HG03039 (cell line): ENCODE data around the gene TSPAN11.
"Not testable (repeated sequence)": the region's sequence is repeated elsewhere in the genome, so short reads cannot be mapped to it uniquely, and the experiment has no call there.

Experiments
- ATAC-seq: cut with Tn5 transposase; IDR thresholded peaks from one replicate; pipeline ENCODE4 v1.9.1; 2021; ENCODE audit warnings: mild to moderate bottlenecking, moderate library complexity; ENCODE audit not compliant: unreplicated experiment

The TSPAN11 gene

GRCh38 chr12:31017535-31017934 is 91.0 kb downstream of the TSPAN11 start:
- no peak for ATAC-seq

GRCh38 chr12:31018106-31018789 is 91.7 kb downstream of the TSPAN11 start:
- ATAC-seq, result no peak

GRCh38 chr12:31018790-31019505 is 92.4 kb downstream of the TSPAN11 start:
- ATAC-seq, result no peak

GRCh38 chr12:31019561-31019960 is 93.0 kb downstream of the TSPAN11 start:
- no peak for ATAC-seq

GRCh38 chr12:31019976-31020375 is 93.4 kb downstream of the TSPAN11 start:
- ATAC-seq, result no peak

GRCh38 chr12:31020385-31021166 is 94.0 kb downstream of the TSPAN11 start:
- no peak for ATAC-seq

- ATAC-seq, result no peak
Observed at GRCh38 chr12:31021181-31021580, 94.6 kb downstream of the TSPAN11 start.

- no peak for ATAC-seq
Observed at GRCh38 chr12:31021809-31022494, 95.4 kb downstream of the TSPAN11 start.

- ATAC-seq, result no peak
Observed at GRCh38 chr12:31023271-31023724, 96.8 kb downstream of the TSPAN11 start.

GRCh38 chr12:31026202-31026601 is 99.7 kb downstream of the TSPAN11 start:
- ATAC-seq, result no peak

- not testable (repeated sequence) for ATAC-seq
Observed at GRCh38 chr12:31027006-31027405, 100.5 kb downstream of the TSPAN11 start.

GRCh38 chr12:31029468-31029867 is 102.9 kb downstream of the TSPAN11 start:
- ATAC-seq, result no peak

GRCh38 chr12:31029916-31030562 is 103.5 kb downstream of the TSPAN11 start:
- no peak for ATAC-seq

GRCh38 chr12:31031951-31032335 is 105.4 kb downstream of the TSPAN11 start:
- no peak for ATAC-seq

GRCh38 chr12:31033146-31033545 is 106.6 kb downstream of the TSPAN11 start:
- no peak for ATAC-seq

- no peak for ATAC-seq
Observed at GRCh38 chr12:31033681-31034080, 107.1 kb downstream of the TSPAN11 start.

- ATAC-seq, result no peak
Observed at GRCh38 chr12:31034372-31034771, 107.8 kb downstream of the TSPAN11 start.

GRCh38 chr12:31035226-31035625 is 108.7 kb downstream of the TSPAN11 start:
- no peak for ATAC-seq

- no peak for ATAC-seq
Observed at GRCh38 chr12:31035967-31036665, 109.6 kb downstream of the TSPAN11 start.

- ATAC-seq, result no peak
Observed at GRCh38 chr12:31037028-31037427, 110.5 kb downstream of the TSPAN11 start.
